22Rv1 (cell line): Measurements from ENCODE around the gene PRUNE1.

Experiments
- H3K27ac ChIP-seq: fragments of 450-650 bp; 2 replicates; pipeline ENCODE4 v1.5.1; 2017
- CTCF ChIP-seq: fragments of 450-650 bp; IDR thresholded peaks from 2 replicates; pipeline ENCODE4 v1.5.1; 2017; ENCODE audit warnings: mild to moderate bottlenecking
- ZFX ChIP-seq: fragments of 450-650 bp; IDR thresholded peaks from 2 replicates; pipeline ENCODE4 v1.6.1; 2017; ENCODE audit warnings: antibody characterized with exemption, borderline replicate concordance

PRUNE1 gene

GRCh38 chr1:151070474-151071276, 62.4 kb downstream of the PRUNE1 start, which contains the start of gene GABPB2:
Gene GABPB2, plus strand, starts transcription at chr1:151070761. Its CDS starts 17,429 bp downstream, at chr1:151088190.
- H3K27ac ChIP-seq: peak within 1 kb of the TSS; percentile 99
- TF ChIP-seq ZFX (no peak), CTCF (peak; percentile 100)

- TF ChIP-seq CTCF: peak; percentile 27
- TF ChIP-seq ZFX: no peak
- peak overlapping the region; percentile 99 for H3K27ac ChIP-seq
These were observed 64.0 kb downstream of the PRUNE1 start for GRCh38 chr1:151072224-151072623.
